Bronchial epithelial cell (primary cell): Measurements from ENCODE around the gene ASCC2. TPM values are rescaled to one million over a fixed set of nuclear protein-coding genes. Genes with fewer than 3 reads are reported as not detected.
"Not testable (repeated sequence)": the region's sequence is repeated elsewhere in the genome, so short reads cannot be mapped to it uniquely, and the experiment has no call there.

Experiments
- DNase-seq: peaks from one replicate; pipeline ENCODE4 v3.0.0-alpha.2; 2010; ENCODE audit warnings: low read depth
- FAIRE-seq: peaks from 2 replicates; lab custom pipeline; 2011; peaks lifted over from hg19 to GRCh38; lab: Jason Lieb, UNC
- H3K27me3 ChIP-seq: 2 replicates; pipeline ENCODE4 v1.5.1; 2011; ENCODE audit warnings: low read length; ENCODE audit not compliant: control insufficient read depth, insufficient read depth
- H3K36me3 ChIP-seq: 2 replicates; pipeline ENCODE4 v1.5.1; 2011; ENCODE audit warnings: low read length; ENCODE audit not compliant: control insufficient read depth, insufficient read depth
- H3K4me3 ChIP-seq: 2 replicates; pipeline ENCODE4 v1.5.1; 2011; ENCODE audit warnings: mild to moderate bottlenecking, low read depth, low read length, control low read depth
- CTCF ChIP-seq: IDR thresholded peaks from 2 replicates; pipeline ENCODE4 v1.5.1; 2011; ENCODE audit warnings: mild to moderate bottlenecking, moderate library complexity, low read length, control low read depth, inconsistent platforms; ENCODE audit not compliant: insufficient read depth, severe bottlenecking
- total RNA-seq: library from RNA; depleted of rRNA; stranded (reverse); fragments of >200 nt; gene quantifications from 2 replicates; pipeline ENCODE4 v1.2.1, GENCODE V29; 2014

The ASCC2 gene
- total RNA-seq, 1 donor from 2014 or later, result 26.1 TPM

DNA sequence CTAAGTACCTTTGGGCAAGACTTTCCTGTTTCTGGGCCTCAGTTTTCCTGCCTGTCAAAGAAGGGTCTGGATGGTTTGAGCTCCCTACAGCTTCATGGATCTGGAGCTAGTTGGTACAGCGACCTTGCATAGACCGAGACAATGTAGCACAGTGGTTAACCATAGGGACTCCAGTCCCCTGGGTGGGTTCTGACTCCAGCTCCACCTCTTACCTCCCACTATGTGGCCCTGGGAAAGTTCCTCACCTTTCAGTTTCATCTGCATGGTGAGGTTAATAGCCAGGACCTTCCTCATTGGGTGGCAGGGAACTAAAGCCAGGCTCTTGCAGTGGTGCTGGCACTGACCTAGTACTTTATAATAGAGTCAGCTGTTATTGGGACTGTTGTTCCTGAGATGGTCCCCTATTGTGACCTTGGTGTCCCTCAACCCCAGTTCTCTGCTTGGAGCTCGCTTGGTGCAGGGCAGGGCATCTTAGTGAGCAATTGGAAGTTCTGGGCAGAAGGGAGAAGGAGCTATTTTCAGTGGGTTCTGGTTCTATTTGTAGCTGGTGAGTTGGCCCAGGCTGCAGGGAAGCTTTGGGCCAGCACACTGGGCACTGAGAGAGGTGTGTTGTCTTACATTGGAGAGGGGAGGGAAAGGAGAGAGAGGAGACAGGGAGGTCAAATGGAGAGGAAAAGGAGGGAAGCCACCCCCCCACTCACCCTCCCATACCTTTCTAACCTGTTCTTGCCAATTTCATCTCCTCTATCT is 34.2 kb upstream of the ASCC2 start:
- no peak for DNase-seq
- no peak for TF ChIP-seq CTCF
- H3K36me3 ChIP-seq, result no peaks in the 10 kb centered on the region
- H3K4me3 ChIP-seq, result no peak overlapping the region
- no peaks in the 10 kb centered on the region for H3K27me3 ChIP-seq
- FAIRE-seq, result peak; percentile 47

GRCh38 chr22:29871684-29872083 is 33.6 kb upstream of the ASCC2 start:
- no peaks in the 10 kb centered on the region for H3K27me3 ChIP-seq
- no peak for TF ChIP-seq CTCF
- no peaks in the 10 kb centered on the region for H3K36me3 ChIP-seq
- no peak overlapping the region for H3K4me3 ChIP-seq
- no peak for DNase-seq
- FAIRE-seq, result no peak

GRCh38 chr22:29870574-29870973 is 32.5 kb upstream of the ASCC2 start:
- DNase-seq (peak; percentile 91), FAIRE-seq (no peak)
- Histone ChIP-seq H3K4me3 (no peak overlapping the region), H3K27me3 (no peaks in the 10 kb centered on the region), H3K36me3 (no peaks in the 10 kb centered on the region)
- TF ChIP-seq CTCF, result no peak

DNA sequence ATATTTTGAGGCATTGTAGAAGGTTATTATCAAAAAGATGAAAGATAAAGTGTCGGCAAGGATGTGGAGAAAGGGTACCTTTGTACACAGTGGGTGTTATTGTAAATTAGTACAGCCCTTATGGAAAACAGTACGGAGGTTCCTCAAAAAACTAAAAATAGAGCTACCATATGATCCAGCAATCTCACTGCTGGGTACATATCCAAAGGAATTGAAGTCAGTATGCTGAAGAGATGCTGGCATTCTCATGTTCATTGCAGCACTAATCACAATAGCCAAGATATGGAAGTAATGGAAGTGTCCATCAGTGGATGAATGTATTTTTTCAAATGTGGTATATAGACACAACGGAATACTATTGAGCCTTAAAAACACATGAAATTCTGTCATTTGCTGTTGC is 29.8 kb upstream of the ASCC2 start:
- no peaks in the 10 kb centered on the region for H3K36me3 ChIP-seq
- H3K4me3 ChIP-seq, result no peak overlapping the region
- DNase-seq (no peak), FAIRE-seq (no peak)
- H3K27me3 ChIP-seq, result no peaks in the 10 kb centered on the region
- TF ChIP-seq CTCF, result no peak

DNA sequence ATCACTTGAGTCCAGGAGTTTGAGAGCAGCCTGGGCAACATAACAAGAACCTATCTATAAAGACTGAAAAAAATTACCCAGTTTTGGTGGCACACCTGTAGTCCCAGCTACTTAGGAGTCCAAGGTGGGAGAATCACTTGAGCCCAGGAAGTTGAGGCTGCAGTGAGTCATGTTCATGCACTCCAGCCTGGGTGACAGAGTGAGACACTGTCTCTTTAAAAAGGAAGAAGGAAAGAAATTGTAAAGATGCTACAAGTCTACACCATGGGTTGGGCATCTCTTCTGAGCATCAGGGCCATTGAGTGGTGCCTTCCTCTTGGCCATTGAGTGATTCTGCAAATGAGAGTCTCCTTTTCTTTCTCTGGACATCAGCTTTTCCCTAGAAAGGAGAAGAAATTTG is 29.2 kb upstream of the ASCC2 start:
- H3K36me3 ChIP-seq, result no peaks in the 10 kb centered on the region
- no peak for TF ChIP-seq CTCF
- H3K4me3 ChIP-seq, result no peak overlapping the region
- DNase-seq, result peak; percentile 48
- H3K27me3 ChIP-seq, result no peaks in the 10 kb centered on the region
- FAIRE-seq, result no peak

- not testable (repeated sequence) for H3K36me3 ChIP-seq, H3K4me3 ChIP-seq, H3K27me3 ChIP-seq, DNase-seq, FAIRE-seq
Observed at GRCh38 chr22:29865572-29865971, 27.5 kb upstream of the ASCC2 start.
